Neural cell (in vitro differentiated cells): ENCODE results near the gene SNX30.

ENCODE experiments used
- EP300 ChIP-seq: fragments of 450-650 bp; conservative IDR thresholded peaks from 2 replicates; pipeline ENCODE4 v1.6.1; 2014; ENCODE audit warnings: antibody characterized with exemption, mild to moderate bottlenecking, moderate library complexity; ENCODE audit not compliant: poor library complexity, severe bottlenecking
- RAD21 ChIP-seq: fragments of 450-650 bp; conservative IDR thresholded peaks from 2 replicates; pipeline ENCODE4 v1.6.1; 2014; ENCODE audit warnings: antibody characterized with exemption, mild to moderate bottlenecking, moderate library complexity
- TF ChIP-seq, protein P1 (sequence below): fragments of 450-650 bp; IDR thresholded peaks from 2 replicates; pipeline ENCODE4 v1.5.1; 2014; ENCODE audit warnings: antibody characterized with exemption, mild to moderate bottlenecking, moderate library complexity; ENCODE audit not compliant: poor library complexity, severe bottlenecking

DNA sequence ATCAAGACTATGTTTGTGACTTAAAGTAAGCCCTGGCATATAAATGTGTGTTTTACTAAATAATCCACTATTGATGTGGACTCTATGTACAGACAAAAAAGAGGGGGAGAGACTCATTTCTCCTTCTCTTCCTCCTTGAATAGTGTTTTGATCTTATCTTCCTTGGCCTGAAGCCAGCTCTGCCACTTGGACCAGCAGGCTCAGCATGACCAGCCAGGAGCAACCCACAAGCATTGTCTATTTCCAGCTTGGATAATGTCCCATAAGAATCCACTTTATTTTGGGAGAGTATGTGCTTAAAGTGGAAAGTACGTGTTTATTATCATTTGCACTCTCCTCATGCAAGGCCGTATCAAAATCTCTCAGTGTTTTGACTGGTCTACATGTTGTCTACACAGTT, 164.0 kb downstream of the SNX30 start:
- TF ChIP-seq, protein P1, sequence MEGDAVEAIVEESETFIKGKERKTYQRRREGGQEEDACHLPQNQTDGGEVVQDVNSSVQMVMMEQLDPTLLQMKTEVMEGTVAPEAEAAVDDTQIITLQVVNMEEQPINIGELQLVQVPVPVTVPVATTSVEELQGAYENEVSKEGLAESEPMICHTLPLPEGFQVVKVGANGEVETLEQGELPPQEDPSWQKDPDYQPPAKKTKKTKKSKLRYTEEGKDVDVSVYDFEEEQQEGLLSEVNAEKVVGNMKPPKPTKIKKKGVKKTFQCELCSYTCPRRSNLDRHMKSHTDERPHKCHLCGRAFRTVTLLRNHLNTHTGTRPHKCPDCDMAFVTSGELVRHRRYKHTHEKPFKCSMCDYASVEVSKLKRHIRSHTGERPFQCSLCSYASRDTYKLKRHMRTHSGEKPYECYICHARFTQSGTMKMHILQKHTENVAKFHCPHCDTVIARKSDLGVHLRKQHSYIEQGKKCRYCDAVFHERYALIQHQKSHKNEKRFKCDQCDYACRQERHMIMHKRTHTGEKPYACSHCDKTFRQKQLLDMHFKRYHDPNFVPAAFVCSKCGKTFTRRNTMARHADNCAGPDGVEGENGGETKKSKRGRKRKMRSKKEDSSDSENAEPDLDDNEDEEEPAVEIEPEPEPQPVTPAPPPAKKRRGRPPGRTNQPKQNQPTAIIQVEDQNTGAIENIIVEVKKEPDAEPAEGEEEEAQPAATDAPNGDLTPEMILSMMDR = no peak
- TF ChIP-seq RAD21 = no peak
- TF ChIP-seq EP300 = no peak
